GM18502 (cell line): Measurements from ENCODE around the gene AMOTL1.

Experiments
- ATAC-seq: cut with Tn5 transposase; IDR thresholded peaks from one replicate; pipeline ENCODE4 v1.9.1; 2021; ENCODE audit warnings: mild to moderate bottlenecking; ENCODE audit not compliant: unreplicated experiment, poor library complexity

Gene AMOTL1

DNA sequence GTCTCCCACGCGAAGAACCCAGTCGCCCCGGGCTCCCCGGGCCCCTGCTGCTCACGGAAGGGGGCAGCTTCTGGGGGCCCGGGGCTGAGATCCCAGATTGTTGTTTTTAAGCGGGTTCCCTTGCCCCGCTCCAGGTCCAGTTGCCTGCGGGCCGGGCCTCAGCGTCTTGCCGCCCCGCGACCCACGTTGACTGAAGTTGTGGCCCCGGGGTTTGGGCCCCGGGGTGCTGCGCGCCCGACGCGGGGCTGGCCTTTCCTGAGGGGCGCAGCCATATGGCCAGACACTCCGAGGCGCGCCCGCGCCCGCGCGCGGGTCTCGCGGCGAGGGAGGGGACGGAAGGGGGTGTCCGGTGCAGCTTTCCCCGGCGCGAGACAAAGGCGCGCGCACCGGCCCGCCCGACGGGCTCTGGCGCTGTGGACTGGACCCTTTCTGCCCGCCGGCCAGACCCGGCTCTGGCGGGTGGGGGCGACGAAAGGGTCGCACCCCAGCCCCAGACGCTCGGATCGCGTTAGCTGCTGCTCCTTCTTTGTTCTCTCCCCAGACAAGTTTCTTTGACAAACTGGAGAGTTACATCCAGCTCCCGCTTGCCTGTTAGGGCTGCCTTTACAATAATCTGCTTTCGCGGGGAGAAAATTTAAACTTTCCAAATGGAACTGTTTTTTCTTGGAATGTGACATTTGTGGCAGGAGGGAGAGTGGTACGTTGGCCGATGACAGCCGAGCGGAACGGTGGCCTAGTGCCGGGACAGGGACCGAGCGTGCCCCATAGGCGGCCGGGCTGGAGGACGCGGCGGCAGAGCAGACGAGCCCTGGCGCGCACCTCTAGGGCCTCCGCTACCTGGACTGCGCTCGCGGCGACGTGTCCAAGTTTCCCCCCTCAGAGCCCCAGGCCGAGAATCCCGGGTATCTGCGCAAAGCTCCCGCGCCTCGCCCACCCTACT, 716 bp downstream of the AMOTL1 start:
- peak; percentile 31 for ATAC-seq

DNA sequence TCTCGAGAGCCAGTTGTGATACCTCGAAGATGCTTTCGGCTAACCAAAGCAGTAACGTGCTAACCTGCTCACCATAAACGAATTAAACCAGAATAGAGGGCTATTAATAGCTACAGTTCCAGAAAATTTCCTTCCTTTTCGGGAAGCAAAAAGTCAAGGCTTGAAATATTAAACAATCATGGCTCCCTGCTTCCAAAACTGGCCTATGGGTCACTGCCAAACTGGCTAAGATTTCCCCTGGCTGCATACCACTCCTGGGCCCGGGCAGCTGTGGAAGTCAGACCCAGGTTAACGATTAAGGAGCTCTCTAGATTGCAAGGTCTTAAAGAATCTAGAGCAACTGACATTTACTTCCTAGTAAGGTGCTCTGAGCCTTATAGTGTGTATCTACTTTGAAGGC, 1.7 kb downstream of the AMOTL1 start:
- ATAC-seq = no peak

DNA sequence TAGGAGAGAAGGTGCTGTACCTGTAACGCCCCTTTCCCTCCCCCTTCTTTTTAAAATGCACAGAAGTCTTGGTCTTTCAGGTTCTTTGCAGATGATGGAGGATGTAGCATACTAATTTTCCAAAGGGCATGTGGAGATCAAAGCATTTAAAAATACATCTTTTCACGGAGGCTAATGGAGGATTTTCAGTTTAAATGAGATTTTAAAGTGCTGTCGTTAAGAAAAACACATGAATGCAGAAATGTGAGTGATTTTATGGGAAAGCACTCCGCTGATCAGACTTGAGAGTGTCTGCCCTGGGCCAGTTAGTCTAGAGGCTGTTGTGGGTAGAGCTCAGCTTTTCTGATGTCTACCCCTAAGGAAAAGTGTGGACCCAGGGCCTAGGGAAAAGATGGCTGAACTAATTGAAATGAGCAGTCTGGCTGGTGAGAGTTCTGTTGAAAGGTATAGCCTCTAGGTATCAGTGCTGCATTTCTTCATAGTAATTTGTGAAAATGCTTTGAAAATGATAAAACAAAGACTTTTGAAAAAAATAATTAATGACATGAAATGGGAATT, 2.5 kb downstream of the AMOTL1 start:
- no peak for ATAC-seq

DNA sequence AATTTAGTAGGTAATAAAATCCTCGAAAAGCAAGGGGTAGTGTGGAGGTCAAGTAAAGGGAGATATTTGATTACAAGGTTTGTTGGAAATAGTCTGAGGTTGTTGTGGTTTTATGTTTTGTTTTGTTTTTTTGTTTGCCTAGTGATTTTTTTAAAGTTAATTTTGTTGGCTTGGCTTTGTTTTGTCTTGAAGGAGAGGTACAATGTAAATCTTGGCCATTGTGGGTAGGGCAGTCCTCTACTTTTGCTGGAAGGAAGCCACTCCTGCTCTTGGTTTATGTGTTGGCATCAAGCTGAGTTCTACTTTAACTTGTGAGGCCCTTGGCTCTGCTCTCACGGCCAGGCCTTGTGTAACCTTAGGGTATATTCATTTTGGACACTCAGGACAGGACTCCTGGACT, 3.2 kb downstream of the AMOTL1 start:
- ATAC-seq = no peak

DNA sequence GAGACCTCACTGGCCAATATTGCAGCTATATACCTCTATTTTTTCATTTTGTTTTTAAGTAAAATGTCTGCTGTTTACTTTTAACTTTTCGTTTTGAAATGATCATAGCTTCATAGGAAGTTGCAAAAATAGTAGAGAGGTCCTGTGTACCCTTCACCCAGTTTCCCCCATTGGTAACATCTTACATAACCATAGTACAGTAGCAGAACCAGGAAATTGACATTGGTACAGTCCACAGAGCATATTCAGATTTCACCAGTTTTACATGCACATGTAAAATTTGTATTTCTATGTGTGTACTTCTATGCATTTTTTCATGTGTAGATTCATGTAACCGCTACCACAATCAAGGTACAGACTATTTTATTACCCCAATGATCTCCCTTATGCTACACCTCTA, 3.8 kb downstream of the AMOTL1 start:
- no peak for ATAC-seq

DNA sequence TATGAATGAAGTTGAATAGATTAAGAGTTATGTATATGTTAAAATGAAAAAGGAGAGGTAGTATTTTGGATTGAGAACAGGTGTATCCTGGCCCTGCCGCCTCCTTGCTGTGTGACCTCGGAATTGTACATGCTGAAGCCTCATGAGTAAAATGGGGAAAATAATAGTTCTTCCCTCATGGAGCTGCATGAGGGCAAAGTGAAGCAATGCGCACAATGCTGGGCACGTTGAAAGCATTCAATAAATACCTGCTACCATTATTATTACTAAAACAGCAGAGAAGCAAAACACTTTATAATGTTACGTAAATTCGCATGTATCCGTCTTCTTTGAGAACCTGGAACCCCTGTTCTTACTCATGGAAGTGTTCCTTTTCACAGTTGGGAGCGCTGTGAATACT, 5.7 kb downstream of the AMOTL1 start:
- no peak for ATAC-seq

DNA sequence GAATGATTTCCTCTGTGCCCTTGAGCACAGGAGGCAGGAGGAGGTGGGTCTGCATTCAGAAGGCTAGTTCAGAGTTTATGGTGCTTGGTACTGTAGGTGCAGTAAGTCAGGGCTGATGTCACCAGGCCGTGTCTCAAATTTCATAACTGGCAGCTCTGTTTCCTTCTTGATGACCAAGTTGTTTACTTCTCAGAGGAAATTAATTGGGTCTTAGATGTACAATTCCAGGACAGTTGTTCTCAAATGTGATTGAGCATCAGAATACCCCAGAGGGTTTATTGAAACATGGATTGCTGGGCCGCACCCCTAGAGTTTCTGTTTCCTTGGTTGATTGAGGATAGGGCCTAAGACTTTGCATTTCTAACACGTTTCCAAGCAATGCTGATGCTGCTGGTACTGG, 6.2 kb downstream of the AMOTL1 start:
- no peak for ATAC-seq

DNA sequence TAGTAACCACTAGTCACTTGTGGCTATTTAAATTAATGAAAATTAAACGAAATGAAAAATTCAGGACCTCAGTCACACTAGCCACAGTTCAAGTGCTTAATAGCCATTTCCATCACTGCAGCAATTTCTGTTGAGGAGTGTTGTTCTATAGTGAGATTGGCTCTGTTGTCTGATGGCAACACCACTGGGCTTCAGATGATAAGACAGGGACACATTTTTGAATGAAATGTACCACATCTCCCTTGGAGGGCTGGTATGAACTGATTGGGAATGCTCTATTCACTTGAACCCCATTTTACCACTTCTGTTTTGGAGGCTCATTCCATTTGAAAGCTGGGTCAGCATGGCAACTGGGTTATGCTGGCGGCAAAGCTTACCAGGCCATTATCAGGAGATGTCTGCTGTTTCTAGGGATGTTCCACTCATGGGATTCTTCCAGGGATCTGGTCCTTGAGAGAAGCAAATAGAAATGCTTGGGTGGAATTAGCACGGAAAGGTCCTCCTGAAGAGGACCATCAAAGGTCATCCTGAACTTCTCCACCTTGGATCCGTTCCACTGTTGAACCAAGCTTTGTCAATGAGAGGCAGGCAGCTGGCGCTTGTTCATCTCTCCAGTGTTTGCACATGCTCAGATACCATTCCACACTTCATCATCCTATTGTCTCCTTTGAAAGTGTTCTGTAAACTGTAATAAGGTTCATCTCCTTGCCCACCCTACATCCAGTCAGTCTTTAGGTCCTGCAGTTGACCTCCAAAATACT, 7.6 kb downstream of the AMOTL1 start:
- ATAC-seq = no peak

DNA sequence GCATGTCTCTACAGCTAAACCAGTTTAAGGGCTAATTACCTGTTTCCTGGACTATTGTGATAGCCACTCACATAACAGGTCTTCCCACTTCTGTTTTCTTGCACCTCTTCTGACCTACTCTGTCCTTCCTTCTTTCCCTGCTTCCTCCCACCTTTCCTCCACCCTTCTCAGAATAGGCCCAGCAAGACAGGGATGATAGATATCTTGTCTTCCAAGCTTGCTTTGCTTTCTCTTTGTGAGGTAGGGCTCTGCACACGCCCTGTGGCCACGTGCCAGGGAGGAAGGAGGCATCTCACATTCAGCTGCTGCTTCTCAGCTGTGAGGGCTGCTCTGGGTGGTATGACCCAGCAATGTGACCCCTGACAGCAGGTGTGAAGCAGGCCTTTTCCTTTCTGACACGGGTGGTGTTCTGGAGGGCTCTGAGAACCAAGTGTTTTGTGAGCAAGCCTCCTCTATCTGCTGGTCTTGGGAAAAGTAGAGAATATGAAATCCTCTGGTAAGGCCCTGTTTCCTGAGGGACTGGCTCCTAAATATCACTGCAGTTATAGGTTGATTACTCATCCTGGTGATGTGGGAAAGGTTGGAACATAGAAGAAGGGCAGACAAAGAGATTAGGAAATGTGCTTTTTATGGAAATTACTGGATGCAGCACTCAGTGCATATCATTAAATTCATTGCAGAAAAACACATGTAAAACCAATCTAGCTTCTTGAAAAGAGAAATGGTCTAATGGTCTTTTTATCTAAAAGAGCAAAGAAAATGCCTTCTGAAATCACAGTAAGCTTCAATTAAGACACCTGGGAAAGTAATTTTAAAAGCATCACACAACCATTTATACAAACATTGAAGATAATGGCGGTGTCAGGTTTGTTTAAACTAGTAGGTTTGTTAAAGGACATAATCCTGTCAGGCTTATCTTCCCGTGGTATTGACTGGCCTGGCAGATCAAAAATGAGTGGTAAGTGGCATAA, 8.5 kb downstream of the AMOTL1 start:
- ATAC-seq = no peak

DNA sequence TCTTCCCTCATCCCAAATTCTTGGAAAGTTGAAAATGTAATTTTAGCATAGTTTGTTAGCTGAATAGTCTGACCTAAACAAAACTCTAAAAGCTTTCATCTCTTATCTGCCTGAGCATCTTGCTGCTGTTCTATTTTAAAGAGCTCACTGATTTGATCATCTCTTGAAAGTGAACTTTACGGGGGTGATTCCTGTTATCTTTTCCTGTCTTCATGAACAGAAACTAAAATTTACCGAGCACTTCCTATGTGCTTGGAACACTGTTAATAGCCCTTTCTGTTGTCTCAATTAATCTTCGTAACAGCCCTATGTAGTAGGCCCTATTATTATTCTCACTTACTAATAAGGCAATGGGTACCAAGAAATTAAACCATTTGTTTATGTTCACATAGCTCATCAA, 12.3 kb downstream of the AMOTL1 start:
- ATAC-seq = no peak

DNA sequence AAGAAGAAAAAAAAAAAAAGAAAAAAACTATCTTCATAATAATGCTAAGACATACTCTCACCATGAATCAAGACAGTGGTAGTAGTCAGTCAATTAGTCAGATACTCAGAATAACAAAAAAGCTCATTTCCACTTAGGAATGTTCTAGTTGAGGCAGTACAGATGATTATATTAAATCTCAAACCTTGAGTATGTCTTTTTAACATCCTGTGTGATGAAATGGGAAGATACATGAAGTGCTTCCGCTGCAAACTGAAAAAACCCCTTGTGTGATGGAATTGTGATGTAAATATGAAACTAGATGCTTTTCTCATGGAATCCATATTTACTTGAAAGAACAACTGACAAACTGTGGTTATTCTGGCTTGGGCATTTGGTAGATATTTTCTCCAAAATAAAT, 13.7 kb downstream of the AMOTL1 start:
- ATAC-seq = no peak

DNA sequence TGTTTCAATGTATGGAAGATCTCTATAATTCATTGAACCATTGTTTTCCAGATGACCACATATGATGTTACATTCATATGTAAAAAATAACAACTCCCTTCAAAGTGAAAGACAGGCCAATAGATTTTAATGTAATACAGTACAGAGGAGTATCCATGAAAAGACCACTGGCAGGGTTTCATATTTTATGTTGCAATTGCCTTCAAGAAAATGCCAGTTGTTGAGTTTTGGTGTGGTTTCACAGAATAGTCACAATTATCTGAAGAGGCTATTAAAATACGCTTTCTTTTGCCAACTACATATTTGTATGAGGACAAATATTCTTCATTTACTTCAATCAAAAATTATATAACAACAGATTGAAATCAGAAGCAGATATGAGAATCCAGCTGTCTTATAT, 14.3 kb downstream of the AMOTL1 start:
- no peak for ATAC-seq

DNA sequence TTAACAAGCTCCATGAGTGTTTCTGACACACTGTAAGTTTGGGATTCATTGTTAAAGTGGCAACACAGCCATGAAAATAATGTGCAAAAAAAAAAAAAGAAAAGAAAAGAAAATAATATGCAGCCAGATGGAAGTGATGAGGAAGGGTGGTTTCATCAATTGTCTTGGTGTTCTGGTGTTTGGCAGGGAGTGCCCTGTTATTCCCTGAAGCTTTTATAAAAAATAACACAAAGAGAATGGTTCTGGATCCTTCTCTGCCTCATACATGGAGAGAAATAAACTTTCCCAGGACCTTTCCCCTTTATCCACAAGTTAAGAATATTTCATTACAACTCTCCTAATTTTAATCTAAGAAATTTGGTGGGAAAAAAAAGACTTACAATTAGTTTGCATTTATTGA, 16.7 kb downstream of the AMOTL1 start:
- ATAC-seq = no peak

DNA sequence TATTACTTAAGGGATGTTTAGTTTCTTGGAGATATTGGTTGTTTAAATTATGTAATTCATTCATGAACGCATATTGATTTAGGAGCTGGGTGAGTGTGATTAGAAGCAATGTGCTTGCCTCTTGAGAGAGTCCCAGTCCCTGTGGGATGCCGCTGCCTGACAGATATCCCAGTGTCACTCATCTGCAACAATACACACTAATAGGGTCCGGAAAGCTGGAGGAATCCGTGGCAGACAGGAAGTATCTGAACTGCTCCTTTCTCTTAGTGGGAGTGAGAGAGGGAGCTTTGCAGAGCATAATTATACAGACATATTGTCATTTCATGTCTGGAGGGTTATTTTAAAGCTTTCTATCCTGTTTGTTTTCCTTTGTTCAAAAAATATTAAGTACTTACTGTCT, 17.4 kb downstream of the AMOTL1 start:
- no peak for ATAC-seq

DNA sequence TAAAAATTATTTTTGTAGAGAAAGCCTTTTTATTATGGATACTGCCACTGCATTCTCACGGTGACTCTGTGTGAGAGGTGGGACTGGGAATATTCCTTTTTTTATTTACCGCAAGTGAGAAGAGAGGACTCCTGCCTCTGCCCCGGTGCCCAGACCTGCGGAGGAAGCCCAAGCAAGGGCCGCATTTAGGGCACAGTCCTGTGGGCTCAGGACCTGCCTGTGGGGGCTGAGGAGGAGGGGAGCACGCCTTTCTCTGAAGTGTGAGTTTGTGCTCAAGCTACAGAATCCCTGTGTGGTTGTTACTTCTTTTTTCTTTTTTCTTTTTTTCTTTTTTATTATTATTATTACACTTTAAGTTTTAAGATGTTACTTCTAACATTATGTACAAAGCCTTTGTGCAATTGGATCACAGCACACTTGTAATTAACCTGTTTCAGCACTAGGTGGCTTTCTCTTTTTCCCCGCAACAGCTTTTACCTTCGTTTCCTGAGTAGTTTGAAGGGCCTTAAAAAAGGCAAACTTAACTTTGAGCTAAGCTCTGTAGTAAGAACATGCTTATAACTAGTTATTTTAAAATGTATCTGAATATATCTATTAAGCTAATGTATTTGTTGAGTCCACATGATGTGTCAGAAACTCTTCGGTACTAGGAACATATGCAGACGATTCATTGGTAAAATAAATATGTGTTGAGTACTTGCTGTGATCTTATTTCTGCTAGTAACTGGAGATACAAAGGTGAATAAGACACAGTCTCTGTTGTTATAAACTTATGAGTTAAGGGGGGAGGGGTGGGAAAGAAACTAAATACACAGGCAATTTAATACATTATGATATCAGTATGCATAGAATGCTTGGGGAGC, 18.3 kb downstream of the AMOTL1 start:
- ATAC-seq = peak; percentile 62

DNA sequence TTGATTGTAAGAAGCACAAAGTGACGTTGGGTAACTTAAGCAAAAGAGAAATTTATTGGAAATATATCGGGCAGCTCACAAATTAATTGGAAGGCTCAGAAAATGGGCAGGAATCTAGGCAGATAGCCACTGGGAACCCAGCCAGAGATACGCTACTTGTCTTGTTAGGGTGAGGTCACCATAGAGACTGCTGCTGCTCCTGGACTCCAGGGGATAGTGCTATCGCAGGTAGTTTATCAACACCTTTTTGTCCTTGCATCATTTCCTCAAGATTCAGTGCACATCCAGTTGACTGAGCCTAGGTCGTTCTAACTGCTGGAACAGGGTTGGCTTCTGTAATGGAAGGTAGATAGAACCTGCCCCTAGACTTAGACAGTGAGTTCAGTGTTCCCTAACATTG, 19.6 kb downstream of the AMOTL1 start:
- ATAC-seq = no peak

DNA sequence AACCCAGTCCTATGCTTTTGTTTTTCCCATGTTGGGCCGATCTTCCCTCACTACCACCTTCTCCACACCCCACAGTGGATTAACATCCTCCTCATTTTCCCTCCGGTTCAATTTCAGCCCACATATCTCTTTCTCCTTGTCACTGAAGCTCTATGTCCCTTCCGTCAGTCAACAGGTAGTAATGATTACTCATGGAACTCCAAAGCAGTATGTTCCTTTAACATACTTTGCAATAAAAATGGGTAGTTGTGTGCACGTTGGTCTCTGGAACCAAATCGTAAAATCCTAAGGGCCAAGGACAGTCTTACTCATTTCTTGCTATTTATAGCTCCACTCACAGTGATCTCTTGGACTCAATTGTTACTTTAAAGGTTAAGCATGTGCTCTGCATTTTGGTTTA, 20.2 kb downstream of the AMOTL1 start:
- ATAC-seq = no peak

DNA sequence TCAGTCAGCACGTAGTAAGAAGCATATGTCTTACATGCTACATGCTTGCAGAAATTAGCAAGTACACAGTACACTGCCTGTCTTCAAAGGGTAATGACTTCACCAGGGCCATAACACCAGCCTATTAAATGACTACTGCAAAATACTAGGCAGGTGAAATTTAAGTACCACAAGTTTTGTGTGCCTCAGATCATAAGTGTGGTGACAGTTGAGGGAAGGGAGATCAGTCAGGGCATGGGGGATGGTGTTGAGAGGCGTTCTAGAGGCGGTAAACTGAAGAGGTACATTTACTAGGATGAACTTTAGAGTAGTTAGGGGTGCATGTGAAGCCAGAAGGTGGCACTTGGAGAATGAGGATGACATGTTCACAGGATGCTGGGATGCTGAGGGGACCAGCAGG, 22.0 kb downstream of the AMOTL1 start:
- ATAC-seq = no peak

DNA sequence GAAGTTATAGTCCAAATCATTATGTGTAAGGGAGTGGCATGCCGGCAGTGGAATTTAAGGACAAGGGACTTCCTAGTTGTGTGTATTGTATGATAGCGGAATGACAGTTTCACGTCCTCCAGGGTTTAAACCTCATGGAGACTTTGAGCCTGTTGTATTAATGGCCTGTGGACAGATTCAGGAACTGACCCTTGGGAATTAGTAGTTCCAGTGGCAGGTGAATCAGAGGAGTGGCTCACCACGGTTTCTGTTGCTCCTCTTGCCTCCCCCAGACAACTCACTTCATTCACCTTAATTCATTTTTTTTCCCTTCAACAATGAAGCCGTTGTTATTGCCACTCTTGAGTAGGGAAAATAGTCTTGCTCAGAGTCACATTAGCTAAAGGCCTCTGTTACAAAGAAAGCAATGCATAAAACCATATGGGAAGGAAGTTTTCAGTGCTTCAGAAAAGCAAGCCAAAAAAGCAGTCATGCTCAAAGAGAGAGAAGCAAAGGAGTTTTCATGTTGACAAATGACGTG, 22.6 kb downstream of the AMOTL1 start:
- no peak for ATAC-seq
